Right lung (tissue), 10 donors: Measurements from ENCODE around the gene RAB31. TPM values are rescaled to one million over a fixed set of nuclear protein-coding genes. Genes with fewer than 3 reads are reported as not detected.
"Not testable (repeated sequence)": the region's sequence is repeated elsewhere in the genome, so short reads cannot be mapped to it uniquely, and the experiment has no call there.

Experiments used
- DNase-seq, 2 donors: peaks; one replicate each; pipeline ENCODE4 v3.0.0-alpha.2; 2013
- long read RNA-seq, 8 donors: transcript quantifications; one replicate each; lab custom pipeline, GENCODE V29; 2026
- polyA plus RNA-seq, 5 donors: library from polyadenylated mRNA; unstranded; fragments of 120-200 nt; gene quantifications; one replicate each; pipeline versions ENCODE4 v1.2.1 to v1.2.3, GENCODE V29; 2013; ENCODE audit warnings: inconsistent platforms in 1 of 5, low replicate concordance in 1 of 5; ENCODE audit not compliant: insufficient read length in 5 of 5, insufficient read depth in 1 of 5

RAB31 gene, protein sequence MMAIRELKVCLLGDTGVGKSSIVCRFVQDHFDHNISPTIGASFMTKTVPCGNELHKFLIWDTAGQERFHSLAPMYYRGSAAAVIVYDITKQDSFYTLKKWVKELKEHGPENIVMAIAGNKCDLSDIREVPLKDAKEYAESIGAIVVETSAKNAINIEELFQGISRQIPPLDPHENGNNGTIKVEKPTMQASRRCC
- 10 to 100 TPM; 31.2 to 40.6 (median 33.1) TPM for polyA plus RNA-seq
- long read RNA-seq, donor 1, full-length matches to known transcripts, result 24 of 24 reads
- long read RNA-seq, donor 1, partial matches to known transcripts, result 0 of 24 reads
- long read RNA-seq, donor 1, other reads (novel, unspliced or antisense), result 0 of 24 reads
- long read RNA-seq, donor 2, full-length matches to known transcripts, result 13 of 13 reads
- long read RNA-seq, donor 2, partial matches to known transcripts, result 0 of 13 reads
- long read RNA-seq, donor 2, other reads (novel, unspliced or antisense), result 0 of 13 reads
- long read RNA-seq, donor 3, full-length matches to known transcripts, result 14 of 14 reads
- long read RNA-seq, donor 3, partial matches to known transcripts, result 0 of 14 reads
- long read RNA-seq, donor 3, other reads (novel, unspliced or antisense), result 0 of 14 reads
- long read RNA-seq, donor 4, full-length matches to known transcripts, result 12 of 12 reads
- long read RNA-seq, donor 4, partial matches to known transcripts, result 0 of 12 reads
- long read RNA-seq, donor 4, other reads (novel, unspliced or antisense), result 0 of 12 reads
- long read RNA-seq, donor 5, full-length matches to known transcripts, result 21 of 21 reads
- long read RNA-seq, donor 5, partial matches to known transcripts, result 0 of 21 reads
- long read RNA-seq, donor 5, other reads (novel, unspliced or antisense), result 0 of 21 reads
- long read RNA-seq, donor 6, full-length matches to known transcripts, result 16 of 16 reads
- long read RNA-seq, donor 6, partial matches to known transcripts, result 0 of 16 reads
- long read RNA-seq, donor 6, other reads (novel, unspliced or antisense), result 0 of 16 reads
- long read RNA-seq, donor 7, full-length matches to known transcripts, result 25 of 25 reads
- long read RNA-seq, donor 7, partial matches to known transcripts, result 0 of 25 reads
- long read RNA-seq, donor 7, other reads (novel, unspliced or antisense), result 0 of 25 reads
- long read RNA-seq, donor 8, full-length matches to known transcripts, result 4 of 14 reads
- long read RNA-seq, donor 8, partial matches to known transcripts, result 10 of 14 reads
- long read RNA-seq, donor 8, other reads (novel, unspliced or antisense), result 0 of 14 reads

GRCh38 chr18:9708057-9708433 is at the start of gene RAB31:
RAB31 (plus strand) TSS chr18:9708301; CDS start chr18:9708406, 105 bp downstream.
- DNase-seq, result peak; percentile 81 to 84

GRCh38 chr18:9659499-9660375 is 48.4 kb upstream of the RAB31 start:
- no peak for DNase-seq

- DNase-seq, result no peak
Observed at GRCh38 chr18:9661564-9661963, 46.5 kb upstream of the RAB31 start.

- no peak for DNase-seq
Observed at GRCh38 chr18:9663377-9663776, 44.7 kb upstream of the RAB31 start.

DNA sequence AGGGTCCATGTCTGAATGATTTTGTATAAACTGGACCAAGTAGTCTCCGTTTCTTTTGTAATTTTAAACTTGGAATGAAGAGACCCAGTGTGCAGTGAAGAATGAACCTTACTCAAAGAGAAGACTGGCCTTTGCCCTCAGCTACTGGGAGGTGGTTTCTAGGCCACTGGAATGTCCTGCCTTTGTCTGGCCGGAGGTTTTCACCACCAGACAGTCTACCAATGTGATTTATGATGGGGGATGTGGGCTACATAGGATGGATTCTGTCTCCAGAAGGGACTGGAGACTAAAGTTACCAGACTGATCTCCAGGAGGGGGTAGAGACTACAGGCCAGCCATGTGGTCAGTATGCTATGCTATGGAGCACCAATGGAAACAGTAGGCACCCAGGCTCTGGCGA is 42.8 kb upstream of the RAB31 start:
- no peak for DNase-seq

DNA sequence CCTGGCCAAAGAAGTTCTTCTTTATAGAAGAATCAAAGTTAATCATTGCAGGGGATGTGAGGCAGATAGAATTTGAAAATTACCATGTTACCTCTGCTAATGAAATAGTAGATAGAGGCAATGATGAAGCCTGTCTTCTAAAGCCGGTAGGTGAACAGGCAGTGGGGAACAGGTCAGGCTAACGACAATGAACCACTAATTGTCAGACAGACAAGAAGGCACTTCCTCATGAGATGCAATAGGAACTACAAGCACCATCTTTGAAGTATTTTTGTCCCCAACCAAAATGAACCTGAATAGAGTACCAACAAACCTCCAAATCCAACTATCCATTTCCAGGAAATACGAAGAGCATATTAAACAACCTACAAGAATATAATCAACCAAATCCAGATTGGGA is 41.6 kb upstream of the RAB31 start:
- DNase-seq, result no peak

GRCh38 chr18:9669016-9669415 is 39.1 kb upstream of the RAB31 start:
- no peak for DNase-seq

- no peak for DNase-seq
Observed at GRCh38 chr18:9671214-9671613, 36.9 kb upstream of the RAB31 start.

DNA sequence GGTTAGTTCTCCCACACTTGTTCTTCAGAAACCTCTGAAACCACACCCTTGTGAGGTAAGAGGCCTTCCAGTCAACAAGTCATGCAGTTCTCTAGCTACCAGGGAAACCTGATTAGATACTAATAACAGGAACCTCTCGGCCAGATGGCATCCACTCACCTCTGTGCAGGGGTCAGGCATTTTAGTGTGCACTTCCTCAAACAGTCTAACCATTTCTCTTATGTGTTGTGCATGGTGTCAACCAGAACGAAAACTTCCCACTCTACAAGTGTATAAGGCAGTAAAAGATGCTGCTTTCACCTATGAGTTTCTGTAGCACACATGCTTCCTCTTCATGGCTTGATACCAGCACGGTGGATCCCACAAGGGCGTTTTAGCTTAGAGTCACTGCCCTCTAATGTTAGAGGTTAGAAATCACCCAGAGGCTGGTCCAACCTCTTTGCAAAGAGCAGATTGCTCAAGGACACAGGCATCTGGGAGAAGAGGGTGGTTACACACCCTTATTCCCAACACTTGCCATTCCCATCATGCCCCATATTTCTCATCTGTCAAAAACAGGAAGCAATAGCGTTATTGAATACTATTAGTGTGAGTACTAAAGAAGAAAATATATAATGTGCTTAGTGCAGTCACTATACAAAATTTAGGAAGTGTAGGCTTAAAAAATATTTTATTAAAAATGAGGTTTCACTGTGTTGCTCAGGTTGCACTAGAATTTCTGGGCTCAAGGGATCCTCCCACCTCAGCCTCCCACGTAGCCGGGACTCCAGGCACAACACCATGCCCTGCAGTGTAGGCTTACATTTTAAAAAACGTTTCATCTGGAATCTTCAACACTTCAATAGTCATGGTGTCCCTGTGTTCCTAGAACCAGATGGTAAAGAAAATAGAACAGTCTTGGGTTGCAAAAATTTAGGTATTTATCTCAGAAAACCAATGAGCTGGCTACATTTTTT is 34.5 kb upstream of the RAB31 start:
- DNase-seq, result peak; percentile 39 to 40

DNA sequence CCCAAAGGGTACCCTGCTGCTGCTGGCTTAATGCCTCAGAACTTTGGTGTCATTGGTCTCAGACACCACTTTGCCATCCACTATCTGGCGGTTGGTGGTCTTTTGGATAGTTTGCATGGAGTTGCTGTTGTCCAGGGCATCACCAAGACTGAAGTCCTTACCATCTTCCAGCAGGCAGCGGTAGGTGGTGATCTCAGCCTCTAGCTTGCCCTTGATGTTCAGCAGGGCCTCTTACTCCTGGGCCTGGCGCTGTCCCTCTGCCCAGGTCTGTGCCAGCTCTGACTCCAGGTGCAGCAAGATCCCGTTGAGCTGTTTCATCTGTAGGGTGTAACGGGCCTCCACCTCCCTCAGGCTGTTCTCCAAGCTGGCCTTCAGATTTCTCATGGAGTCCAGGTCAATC is 29.9 kb upstream of the RAB31 start:
- not testable (repeated sequence) for DNase-seq

- no peak for DNase-seq
Observed at GRCh38 chr18:9679125-9679524, 29.0 kb upstream of the RAB31 start.

DNA sequence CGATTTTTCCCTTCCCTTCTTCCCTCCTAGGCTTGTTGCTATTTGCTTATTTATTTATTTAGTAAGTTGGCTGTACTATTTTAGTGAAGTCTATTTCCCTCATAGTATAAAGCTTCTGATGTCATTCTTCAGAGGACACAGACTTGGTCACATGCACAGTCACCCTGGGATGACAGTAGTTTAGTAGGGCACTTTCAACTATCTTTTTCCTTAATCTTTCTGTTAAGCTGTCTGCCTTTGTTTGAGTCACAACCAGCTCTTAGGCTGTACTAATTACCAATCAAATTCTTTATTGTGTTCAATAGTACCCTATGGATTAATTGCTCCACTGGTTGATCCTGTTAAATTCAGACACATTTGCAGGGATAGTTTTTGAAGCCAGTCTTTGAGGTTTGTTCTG is 26.9 kb upstream of the RAB31 start:
- DNase-seq, result no peak

- no peak for DNase-seq
Observed at GRCh38 chr18:9682572-9682971, 25.5 kb upstream of the RAB31 start.

- DNase-seq, result peak in 1 of 2 donors; percentile 21
Observed at GRCh38 chr18:9683418-9684396, 24.4 kb upstream of the RAB31 start.

- no peak for DNase-seq
Observed at GRCh38 chr18:9684881-9685614, 23.1 kb upstream of the RAB31 start.

DNA sequence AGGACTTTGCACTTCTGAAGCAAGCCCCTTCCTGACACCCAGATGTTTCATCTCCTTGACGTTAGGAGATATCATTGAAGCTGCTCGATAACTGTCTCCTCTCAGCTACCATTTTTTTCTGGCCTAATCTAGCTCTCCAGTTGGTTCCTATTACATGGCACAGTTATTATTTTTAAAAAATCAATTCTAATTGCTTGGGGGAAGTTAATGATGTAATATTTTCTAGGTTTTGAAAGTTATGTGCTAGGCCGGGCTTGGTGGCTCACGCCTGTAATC is 22.5 kb upstream of the RAB31 start:
- DNase-seq, result peak; percentile 32 to 34

GRCh38 chr18:9688036-9688741 is 19.9 kb upstream of the RAB31 start:
- no peak for DNase-seq
